IMR-90 (cell line): ENCODE results near the gene EVA1A. TPM values are rescaled to one million over a fixed set of nuclear protein-coding genes. Genes with fewer than 3 reads are reported as not detected.
"Not testable (repeated sequence)": the region's sequence is repeated elsewhere in the genome, so short reads cannot be mapped to it uniquely, and the experiment has no call there.

Source experiments
- ATAC-seq: fragments of 200-7000 bp; cut with Tn5 transposase; 2 replicates; pipeline ENCODE4 v1.9.1; 2020; ENCODE audit warnings: low read depth, mild to moderate bottlenecking, moderate library complexity
- BruUV-seq: library from RNA; stranded (reverse); fragments of 400-500 nt; replicated peaks from 2 replicates; lab custom pipeline; 2021; lab: Mats Ljungman, UMichigan
- CTCF ChIA-PET: fragments of 300-600 bp; formaldehyde crosslinking; extraction: SDS; loops from one replicate; lab custom pipeline; 2021; ENCODE audit warnings: antibody characterized with exemption; lab: Yijun Ruan, JAX
- POLR2A ChIA-PET: fragments of 300-600 bp; sonication (Branson Sonifier 250); formaldehyde crosslinking; loops from one replicate; lab custom pipeline; 2022; ENCODE audit warnings: antibody characterized with exemption; ENCODE audit not compliant: unreplicated experiment; lab: Charles Lee
- DNase-seq: peaks from one replicate; pipeline ENCODE4 v3.0.0; 2013
- H2AFZ ChIP-seq: replicated peaks from 2 replicates; pipeline ENCODE3; 2013; ENCODE audit warnings: low read length, mild to moderate bottlenecking; ENCODE audit not compliant: poor library complexity
- H2AK5ac ChIP-seq: 2 replicates; pipeline ENCODE4 v1.6.1; 2013; ENCODE audit warnings: low read depth, low read length, inconsistent platforms
- H2AK9ac ChIP-seq: replicated peaks from 2 replicates; pipeline ENCODE3; 2013; ENCODE audit warnings: mild to moderate bottlenecking, low read depth, low read length, moderate library complexity; ENCODE audit not compliant: poor library complexity
- H2BK120ac ChIP-seq: 2 replicates; pipeline ENCODE4 v1.6.1; 2013; ENCODE audit warnings: low read depth, low read length, inconsistent platforms
- H2BK15ac ChIP-seq: 3 replicates; pipeline ENCODE4 v1.6.1; 2013; ENCODE audit warnings: low read depth, low read length, inconsistent platforms
- H2BK20ac ChIP-seq: 2 replicates; pipeline ENCODE4 v1.6.1; 2013; ENCODE audit warnings: low read depth, mild to moderate bottlenecking, inconsistent platforms, low read length, moderate library complexity
- H2BK5ac ChIP-seq: 2 replicates; pipeline ENCODE4 v1.6.1; 2013; ENCODE audit warnings: mild to moderate bottlenecking, low read depth, low read length, inconsistent platforms; ENCODE audit not compliant: poor library complexity, severe bottlenecking
- H3K14ac ChIP-seq: replicated peaks from 2 replicates; pipeline ENCODE4 v1.6.1; 2013; ENCODE audit warnings: low read depth, low read length, inconsistent platforms
- H3K18ac ChIP-seq: 2 replicates; pipeline ENCODE4 v1.6.1; 2013; ENCODE audit warnings: low read depth, low read length, control low read depth
- H3K23ac ChIP-seq: 2 replicates; pipeline ENCODE4 v1.6.1; 2013; ENCODE audit warnings: low read depth, low read length, inconsistent platforms
- H3K27ac ChIP-seq: 2 replicates; pipeline ENCODE4 v1.5.1; 2013; ENCODE audit warnings: mild to moderate bottlenecking, control low read depth, low read length; ENCODE audit not compliant: insufficient read depth
- H3K27me3 ChIP-seq: 2 replicates; pipeline ENCODE4 v1.6.1; 2013; ENCODE audit warnings: low read length; ENCODE audit not compliant: control insufficient read depth, insufficient read depth
- H3K36me3 ChIP-seq: 2 replicates; pipeline ENCODE4 v1.6.1; 2013; ENCODE audit warnings: low read length, mixed read lengths; ENCODE audit not compliant: control insufficient read depth, insufficient read depth
- H3K4ac ChIP-seq: 2 replicates; pipeline ENCODE4 v1.6.1; 2013; ENCODE audit warnings: low read depth, low read length, inconsistent platforms
- H3K4me1 ChIP-seq: 2 replicates; pipeline ENCODE4 v1.6.1; 2013; ENCODE audit warnings: low read length, mixed read lengths; ENCODE audit not compliant: control insufficient read depth, insufficient read depth
- H3K4me2 ChIP-seq: 2 replicates; pipeline ENCODE4 v1.6.1; 2013; ENCODE audit warnings: low read depth, mild to moderate bottlenecking, control low read depth, low read length, moderate library complexity
- H3K4me3 ChIP-seq: 2 replicates; pipeline ENCODE4 v1.5.1; 2013; ENCODE audit warnings: low read depth, mild to moderate bottlenecking, control low read depth, low read length, moderate library complexity; ENCODE audit not compliant: insufficient read depth
- H3K56ac ChIP-seq: 2 replicates; pipeline ENCODE4 v1.6.1; 2013; ENCODE audit warnings: low read length, inconsistent platforms; ENCODE audit not compliant: insufficient read depth; ENCODE audit errors: extremely low read depth
- H3K79me1 ChIP-seq, 2 experiments: 2 replicates each; pipeline ENCODE4 v1.6.1; 2013; ENCODE audit warnings: low read length in 2 of 2, inconsistent platforms in 1 of 2, low read depth in 1 of 2
- H3K9ac ChIP-seq: 2 replicates; pipeline ENCODE4 v1.6.1; 2013; ENCODE audit warnings: low read depth, low read length, control low read depth
- H3K9me1 ChIP-seq: 2 replicates; pipeline ENCODE4 v1.6.1; 2013; ENCODE audit warnings: low read length, inconsistent platforms; ENCODE audit not compliant: insufficient read depth
- H3K9me3 ChIP-seq: 2 replicates; pipeline ENCODE4 v1.6.1; 2013; ENCODE audit warnings: low read length; ENCODE audit not compliant: control insufficient read depth, insufficient read depth
- H4K20me1 ChIP-seq: 2 replicates; pipeline ENCODE4 v1.6.1; 2013; ENCODE audit warnings: low read length, inconsistent platforms; ENCODE audit not compliant: insufficient read depth
- H4K5ac ChIP-seq: 2 replicates; pipeline ENCODE4 v1.6.1; 2013; ENCODE audit warnings: mild to moderate bottlenecking, low read depth, low read length, control low read depth
- H4K8ac ChIP-seq, 2 experiments: 2 replicates each; pipeline ENCODE4 v1.6.1; 2013; ENCODE audit warnings: low read depth in 2 of 2, low read length in 2 of 2, control low read depth in 1 of 2, inconsistent platforms in 1 of 2
- H4K91ac ChIP-seq: 2 replicates; pipeline ENCODE4 v1.6.1; 2013; ENCODE audit warnings: low read depth, low read length, inconsistent platforms; ENCODE audit not compliant: insufficient read depth
- CEBPB ChIP-seq: IDR thresholded peaks from 2 replicates; pipeline ENCODE4 v1.6.1; 2012; ENCODE audit warnings: low read depth, low read length, improper control_type of control experiment
- CHD1 ChIP-seq: IDR thresholded peaks from 2 replicates; pipeline ENCODE4 v1.6.1; 2012; ENCODE audit warnings: low read depth, low read length, improper control_type of control experiment
- NFE2L2 ChIP-seq: fragments of 150-350 bp; IDR thresholded peaks from 2 replicates; pipeline ENCODE4 v1.6.1; 2016; ENCODE audit warnings: low read depth, mild to moderate bottlenecking, low read length
- RCOR1 ChIP-seq: IDR thresholded peaks from 2 replicates; pipeline ENCODE4 v1.6.1; 2012; ENCODE audit warnings: mild to moderate bottlenecking, low read length, improper control_type of control experiment; ENCODE audit not compliant: insufficient replicate concordance
- RFX5 ChIP-seq: IDR thresholded peaks from 2 replicates; pipeline ENCODE4 v1.8.0; 2012; ENCODE audit warnings: low read depth, mild to moderate bottlenecking, low read length, moderate library complexity
- SMC3 ChIP-seq: fragments of 150-350 bp; IDR thresholded peaks from 2 replicates; pipeline ENCODE4 v1.6.1; 2016; ENCODE audit warnings: low read depth, mild to moderate bottlenecking, antibody characterized with exemption, low read length, moderate library complexity
- WGBS, 2 experiments: methylation state at CpG; one replicate each; pipeline versions ENCODE4 v1.1.5 to v1.1.7; 2013; ENCODE audit warnings: missing lambda C conversion rate in 2 of 2; ENCODE audit not compliant: insufficient read length in 1 of 2; ENCODE audit errors: extremely low coverage in 2 of 2; 5-methylcytosine and 5-hydroxymethylcytosine counted together
- dilution Hi-C: fragments of 300-500 bp; cut with HindIII; formaldehyde crosslinking; loops from one replicate; pipeline ENCODE4 v1.14.3; 2018; ENCODE audit warnings: low sequenced_read_pairs; ENCODE audit not compliant: unreplicated experiment
- in situ Hi-C: fragments of 300-500 bp; cut with MboI; formaldehyde crosslinking; loops from 3 replicates; pipeline ENCODE4 v1.14.3; 2019; ENCODE audit warnings: low sequenced_read_pairs, inconsistent platforms, mixed read lengths
- intact Hi-C: fragments of 100-400 bp; cut with micrococcal nuclease; formaldehyde crosslinking; loops from 2 replicates; pipeline ENCODE4 v1.10.0; 2022
- polyA plus RNA-seq, 3 experiments: library from polyadenylated mRNA; depleted of rRNA; stranded (reverse); fragments of >200 nt; gene quantifications; 2 replicates each; pipeline ENCODE4 v1.2.3, GENCODE V29; 2012; ENCODE audit warnings: low replicate concordance in 1 of 3
- total RNA-seq: library from RNA; depleted of rRNA; stranded (reverse); fragments of >200 nt; gene quantifications from 2 replicates; pipeline ENCODE4 v1.2.3, GENCODE V29; 2012

The EVA1A gene
- total and polyA plus RNA-seq, 2 of the 4 experiments (the other 2 are of a cell fraction): 54.5 to 93.7 TPM

DNA sequence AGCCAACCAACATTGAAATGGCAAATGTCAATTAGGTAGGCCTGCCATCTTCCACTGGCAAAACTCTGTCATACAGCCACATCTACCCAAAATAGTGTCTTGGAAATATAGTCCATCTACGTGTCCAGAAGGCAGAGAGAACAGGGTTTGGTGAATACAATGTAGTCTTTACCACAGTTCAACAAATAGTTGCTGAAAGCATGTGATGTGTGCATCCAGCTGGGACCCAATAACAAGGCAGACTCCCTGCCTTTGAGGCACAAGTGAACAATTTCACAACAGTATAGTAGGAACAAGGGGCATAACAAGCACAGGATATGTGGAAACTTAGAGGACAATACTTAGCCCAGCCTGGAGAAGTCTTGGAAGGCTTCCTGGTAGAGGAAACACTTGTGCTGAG, 72.6 kb downstream of the EVA1A start:
- no peak overlapping the region for H4K5ac ChIP-seq
- DNase-seq (no peak), ATAC-seq (no peak)
- no peaks in the 10 kb centered on the region for H3K4me1 ChIP-seq
- TF ChIP-seq CEBPB (no peak), CHD1 (no peak), RCOR1 (no peak), RFX5 (no peak), SMC3 (no peak), NFE2L2 (no peak)
- H3K4me2 ChIP-seq: no peak overlapping the region
- H2AFZ ChIP-seq: no peak overlapping the region
- intact Hi-C loops: loop anchor here (5.0 kb wide), 1 partner anchor 69 kb away; no protein-coding TSS in a partner anchor
- H3K18ac ChIP-seq: no peak overlapping the region
- H3K4ac ChIP-seq: no peak overlapping the region
- peaks cover 6% of the 10 kb centered on the region for H3K36me3 ChIP-seq
- H3K9me3 ChIP-seq: no peaks in the 10 kb centered on the region
- H2AK9ac ChIP-seq: no peak overlapping the region
- no peak overlapping the region for H2BK120ac ChIP-seq
- no peaks in the 10 kb centered on the region; the same call in 1 of the 2 replicates for H3K27me3 ChIP-seq
- no peak overlapping the region for H3K14ac ChIP-seq
- no peak overlapping the region for H3K27ac ChIP-seq
- no peak overlapping the region for H2AK5ac ChIP-seq
- in situ Hi-C loops: no loop called here
- no peak overlapping the region for H2BK5ac ChIP-seq
- H3K9ac ChIP-seq: no peak overlapping the region
- H3K23ac ChIP-seq: no peak overlapping the region
- peaks cover 3% of the 10 kb centered on the region; the same call in 1 of the 2 replicates for H3K9me1 ChIP-seq
- H4K91ac ChIP-seq: no peak overlapping the region
- no peak overlapping the region for H2BK15ac ChIP-seq
- H3K79me1 ChIP-seq: peaks cover 11 to 21% of the 10 kb centered on the region in 2 experiments; a peak in 3 of 4 replicates
- H4K20me1 ChIP-seq: no peaks in the 10 kb centered on the region
- ChIA-PET CTCF (interaction anchor here (0.6 kb wide), 1 partner anchor 61 kb away, joined by 3 read pairs; no protein-coding TSS in a partner anchor), POLR2A (no interaction called here)
- H2BK20ac ChIP-seq: no peak overlapping the region
- no peak overlapping the region for H3K4me3 ChIP-seq
- H3K56ac ChIP-seq: no peak overlapping the region
- WGBS, 2 experiments: no CpG with 5 or more reads among the region's 1 CpG
- dilution Hi-C loops: no loop called here
- BruUV-seq: no TSS peak
- no peak overlapping the region for H4K8ac ChIP-seq

DNA sequence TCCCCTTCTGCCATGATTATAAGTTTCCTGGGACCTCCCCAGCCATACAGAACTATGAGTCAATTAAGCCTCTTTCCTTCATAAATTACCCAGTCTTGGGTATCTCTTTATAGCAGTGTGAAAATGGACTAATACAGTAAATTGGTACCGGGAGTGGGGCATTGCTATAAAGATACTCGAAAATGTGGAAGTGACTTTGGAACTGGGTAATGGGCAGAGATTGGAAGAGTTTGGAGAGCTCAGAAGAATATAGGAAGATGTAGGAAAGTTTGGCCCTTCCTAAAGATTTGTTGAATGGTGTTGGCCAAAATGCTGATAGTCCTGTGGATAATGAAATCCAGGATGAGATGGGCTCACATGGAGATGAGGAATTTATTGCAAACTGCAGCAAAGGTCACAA, 74.0 kb downstream of the EVA1A start:
- intact Hi-C loops: loop anchor here (5.0 kb wide), 1 partner anchor 71 kb away; no protein-coding TSS in a partner anchor
- H3K4me2 ChIP-seq, H4K20me1 ChIP-seq, H3K9ac ChIP-seq, H3K27me3 ChIP-seq, H2AK5ac ChIP-seq, H3K4ac ChIP-seq, H3K9me3 ChIP-seq, in situ Hi-C loops, H4K91ac ChIP-seq, H3K23ac ChIP-seq, H2BK15ac ChIP-seq, H2BK5ac ChIP-seq, H3K4me1 ChIP-seq, H3K36me3 ChIP-seq, H2BK20ac ChIP-seq, DNase-seq, H3K9me1 ChIP-seq, dilution Hi-C loops, H2BK120ac ChIP-seq, H4K5ac ChIP-seq, H4K8ac ChIP-seq, H2AFZ ChIP-seq, H3K56ac ChIP-seq, H3K4me3 ChIP-seq, CTCF ChIA-PET, POLR2A ChIA-PET, H3K14ac ChIP-seq, H3K27ac ChIP-seq, BruUV-seq, H3K18ac ChIP-seq, H2AK9ac ChIP-seq, ATAC-seq: not testable (repeated sequence)
- WGBS, 2 experiments: 100% methylated on average over 1 of the region's 2 CpGs; no CpG with 5 or more reads in 1 of the 2 experiments
- H3K79me1 ChIP-seq: peaks cover 7 to 13% of the 10 kb centered on the region in 2 experiments; a peak in 2 of 4 replicates
